GM12878 (cell line): ENCODE measurements around the gene IL6R. TPM values are rescaled to one million over a fixed set of nuclear protein-coding genes. Genes with fewer than 3 reads are reported as not detected.

Experiments used
- BACH1 ChIP-seq: fragments of 450-650 bp; IDR thresholded peaks from 2 replicates; pipeline ENCODE4 v1.6.1; 2017; ENCODE audit warnings: mild to moderate bottlenecking, borderline replicate concordance
- ESRRA ChIP-seq: IDR thresholded peaks from 2 replicates; pipeline ENCODE4 v1.6.1; 2012; ENCODE audit warnings: mild to moderate bottlenecking, low read length, improper control_type of control experiment
- ETV6 ChIP-seq, 2 experiments: fragments of 450-650 bp in 1 of 2; IDR thresholded peaks in 1 of 2; conservative IDR thresholded peaks in 1 of 2; 2 replicates each; pipeline ENCODE4 v1.6.1; 2014; ENCODE audit warnings: antibody characterized with exemption in 1 of 2, borderline replicate concordance in 1 of 2, low read depth in 1 of 2, mild to moderate bottlenecking in 1 of 2, moderate library complexity in 1 of 2
- IKZF2 ChIP-seq, 2 experiments: fragments of 450-650 bp; IDR thresholded peaks; 2 replicates each; pipeline ENCODE4 v1.6.1; 2017; ENCODE audit warnings: mild to moderate bottlenecking in 2 of 2, moderate library complexity in 2 of 2
- JUNB ChIP-seq: IDR thresholded peaks from 2 replicates; pipeline ENCODE4 v1.6.1; 2016; ENCODE audit warnings: antibody characterized with exemption, mild to moderate bottlenecking
- NBN ChIP-seq: fragments of 450-650 bp; IDR thresholded peaks from 2 replicates; pipeline ENCODE4 v1.6.1; 2016
- POLR2A ChIP-seq: IDR thresholded peaks from 2 replicates; pipeline ENCODE4 v1.6.1; 2011; ENCODE audit warnings: low read depth, mild to moderate bottlenecking, low read length
- POLR2AphosphoS2 ChIP-seq: IDR thresholded peaks from 2 replicates; pipeline ENCODE4 v1.6.1; 2011; ENCODE audit warnings: low read depth, mild to moderate bottlenecking, low read length, improper control_type of control experiment, moderate library complexity
- RAD21 ChIP-seq: IDR thresholded peaks from 2 replicates; pipeline ENCODE4 v1.6.1; 2011; ENCODE audit warnings: mild to moderate bottlenecking, low read depth, low read length, moderate library complexity; ENCODE audit not compliant: insufficient read depth
- RELA ChIP-seq: fragments of 450-650 bp; IDR thresholded peaks from 2 replicates; pipeline ENCODE4 v1.8.0; 2014; ENCODE audit warnings: borderline replicate concordance; ENCODE audit not compliant: partially characterized antibody
- RUNX3 ChIP-seq: IDR thresholded peaks from 2 replicates; pipeline ENCODE4 v1.6.1; 2012; ENCODE audit warnings: low read length, inconsistent platforms
- SMAD1 ChIP-seq: fragments of 450-650 bp; IDR thresholded peaks from 2 replicates; pipeline ENCODE4 v1.6.1; 2018; ENCODE audit warnings: mild to moderate bottlenecking, low read depth; ENCODE audit not compliant: partially characterized antibody
- SMARCA5 ChIP-seq: fragments of 450-650 bp; IDR thresholded peaks from 2 replicates; pipeline ENCODE4 v1.6.1; 2017; ENCODE audit warnings: mild to moderate bottlenecking
- SREBF1 ChIP-seq: IDR thresholded peaks from 2 replicates; pipeline ENCODE4 v1.6.1; 2012; ENCODE audit warnings: mild to moderate bottlenecking, low read length
- STAT3 ChIP-seq: IDR thresholded peaks from 2 replicates; pipeline ENCODE4 v1.6.1; 2011; ENCODE audit warnings: low read depth, low read length, improper control_type of control experiment
- ZNF217 ChIP-seq: fragments of 450-650 bp; IDR thresholded peaks from 2 replicates; pipeline ENCODE4 v1.6.1; 2017; ENCODE audit warnings: antibody characterized with exemption, mild to moderate bottlenecking
- ZSCAN29 ChIP-seq: fragments of 450-650 bp; IDR thresholded peaks from 2 replicates; pipeline ENCODE4 v1.6.1; 2017; ENCODE audit warnings: mild to moderate bottlenecking, moderate library complexity
- polyA plus RNA-seq, 11 experiments: library from polyadenylated mRNA; depleted of rRNA in 4 of 11; unstranded in 6 of 11; stranded (reverse) in 5 of 11; fragments of >200 nt; fragmentation: Nextera tagmentation in 4 of 11; fragmentation: Illumina TruSeq in 1 of 11; extraction: Ambion mirVana in 4 of 11; extraction: Trizol in 1 of 11; gene quantifications; 1 replicate in 1 of 11; 2 replicates in 10 of 11; pipeline versions ENCODE4 v1.2.1 to v1.2.3, GENCODE V29; 2011 to 2016; ENCODE audit warnings: inconsistent platforms in 2 of 11, missing spikeins in 2 of 11, low read depth in 1 of 11
- total RNA-seq, 4 experiments: library from RNA; depleted of rRNA in 3 of 4; stranded (reverse); fragments of >200 nt in 3 of 4; fragmentation: Illumina TruSeq in 1 of 4; extraction: Trizol in 1 of 4; gene quantifications; 2 replicates each; pipeline versions ENCODE4 v1.2.1 to v1.2.3, GENCODE V29; 2013 to 2021
- TF ChIP-seq, protein P1 (sequence below): fragments of 150-350 bp; IDR thresholded peaks from 2 replicates; pipeline ENCODE4 v1.6.1; 2016; ENCODE audit warnings: low read depth, low read length
- TF ChIP-seq, protein P2 (sequence below): IDR thresholded peaks from 2 replicates; pipeline ENCODE4 v1.6.1; 2011; ENCODE audit warnings: borderline replicate concordance, low read depth, mild to moderate bottlenecking, moderate library complexity, mixed read lengths, low read length; ENCODE audit not compliant: insufficient read depth; ENCODE audit errors: extremely low read length
- TF ChIP-seq, protein P3 (sequence below): fragments of 450-650 bp; IDR thresholded peaks from 2 replicates; pipeline ENCODE4 v1.6.1; 2016; ENCODE audit warnings: mild to moderate bottlenecking
- TF ChIP-seq, protein P4 (sequence below): fragments of 450-650 bp; IDR thresholded peaks from 2 replicates; pipeline ENCODE4 v1.6.1; 2017; ENCODE audit warnings: antibody characterized with exemption, mild to moderate bottlenecking, moderate library complexity
- TF ChIP-seq, protein P5 (sequence below): fragments of 150-350 bp; IDR thresholded peaks from 2 replicates; pipeline ENCODE4 v1.6.1; 2014; ENCODE audit warnings: mild to moderate bottlenecking, low read depth, low read length

Gene IL6R
- total and polyA plus RNA-seq, 10 of the 15 experiments (the other 5 are each of a cell fraction or from before 2014, with no cell fraction given): 1.9 to 43.4 (median 17.5) TPM

DNA sequence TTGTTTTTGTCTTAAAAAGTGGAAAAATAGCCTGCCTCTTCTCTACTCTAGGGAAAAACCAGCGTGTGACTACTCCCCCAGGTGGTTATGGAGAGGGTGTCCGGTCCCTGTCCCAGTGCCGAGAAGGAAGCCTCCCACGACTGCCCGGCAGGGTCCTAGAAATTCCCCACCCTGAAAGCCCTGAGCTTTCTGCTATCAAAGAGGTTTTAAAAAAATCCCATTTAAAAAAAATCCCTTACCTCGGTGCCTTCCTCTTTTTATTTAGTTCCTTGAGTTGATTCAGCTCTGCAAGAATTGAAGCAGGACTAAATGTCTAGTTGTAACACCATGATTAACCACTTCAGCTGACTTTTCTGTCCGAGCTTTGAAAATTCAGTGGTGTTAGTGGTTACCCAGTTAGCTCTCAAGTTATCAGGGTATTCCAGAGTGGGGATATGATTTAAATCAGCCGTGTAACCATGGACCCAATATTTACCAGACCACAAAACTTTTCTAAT is 61.8 kb downstream of the IL6R start (continued):
- TF ChIP-seq, protein P1, sequence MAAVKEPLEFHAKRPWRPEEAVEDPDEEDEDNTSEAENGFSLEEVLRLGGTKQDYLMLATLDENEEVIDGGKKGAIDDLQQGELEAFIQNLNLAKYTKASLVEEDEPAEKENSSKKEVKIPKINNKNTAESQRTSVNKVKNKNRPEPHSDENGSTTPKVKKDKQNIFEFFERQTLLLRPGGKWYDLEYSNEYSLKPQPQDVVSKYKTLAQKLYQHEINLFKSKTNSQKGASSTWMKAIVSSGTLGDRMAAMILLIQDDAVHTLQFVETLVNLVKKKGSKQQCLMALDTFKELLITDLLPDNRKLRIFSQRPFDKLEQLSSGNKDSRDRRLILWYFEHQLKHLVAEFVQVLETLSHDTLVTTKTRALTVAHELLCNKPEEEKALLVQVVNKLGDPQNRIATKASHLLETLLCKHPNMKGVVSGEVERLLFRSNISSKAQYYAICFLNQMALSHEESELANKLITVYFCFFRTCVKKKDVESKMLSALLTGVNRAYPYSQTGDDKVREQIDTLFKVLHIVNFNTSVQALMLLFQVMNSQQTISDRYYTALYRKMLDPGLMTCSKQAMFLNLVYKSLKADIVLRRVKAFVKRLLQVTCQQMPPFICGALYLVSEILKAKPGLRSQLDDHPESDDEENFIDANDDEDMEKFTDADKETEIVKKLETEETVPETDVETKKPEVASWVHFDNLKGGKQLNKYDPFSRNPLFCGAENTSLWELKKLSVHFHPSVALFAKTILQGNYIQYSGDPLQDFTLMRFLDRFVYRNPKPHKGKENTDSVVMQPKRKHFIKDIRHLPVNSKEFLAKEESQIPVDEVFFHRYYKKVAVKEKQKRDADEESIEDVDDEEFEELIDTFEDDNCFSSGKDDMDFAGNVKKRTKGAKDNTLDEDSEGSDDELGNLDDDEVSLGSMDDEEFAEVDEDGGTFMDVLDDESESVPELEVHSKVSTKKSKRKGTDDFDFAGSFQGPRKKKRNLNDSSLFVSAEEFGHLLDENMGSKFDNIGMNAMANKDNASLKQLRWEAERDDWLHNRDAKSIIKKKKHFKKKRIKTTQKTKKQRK: no peak
- TF ChIP-seq RAD21: peak; percentile 44
- no peak for TF ChIP-seq SREBF1
- TF ChIP-seq, protein P2, sequence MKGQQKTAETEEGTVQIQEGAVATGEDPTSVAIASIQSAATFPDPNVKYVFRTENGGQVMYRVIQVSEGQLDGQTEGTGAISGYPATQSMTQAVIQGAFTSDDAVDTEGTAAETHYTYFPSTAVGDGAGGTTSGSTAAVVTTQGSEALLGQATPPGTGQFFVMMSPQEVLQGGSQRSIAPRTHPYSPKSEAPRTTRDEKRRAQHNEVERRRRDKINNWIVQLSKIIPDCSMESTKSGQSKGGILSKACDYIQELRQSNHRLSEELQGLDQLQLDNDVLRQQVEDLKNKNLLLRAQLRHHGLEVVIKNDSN: no peak
- no peak for TF ChIP-seq ZNF217
- no peak for TF ChIP-seq BACH1
- TF ChIP-seq, protein P3, sequence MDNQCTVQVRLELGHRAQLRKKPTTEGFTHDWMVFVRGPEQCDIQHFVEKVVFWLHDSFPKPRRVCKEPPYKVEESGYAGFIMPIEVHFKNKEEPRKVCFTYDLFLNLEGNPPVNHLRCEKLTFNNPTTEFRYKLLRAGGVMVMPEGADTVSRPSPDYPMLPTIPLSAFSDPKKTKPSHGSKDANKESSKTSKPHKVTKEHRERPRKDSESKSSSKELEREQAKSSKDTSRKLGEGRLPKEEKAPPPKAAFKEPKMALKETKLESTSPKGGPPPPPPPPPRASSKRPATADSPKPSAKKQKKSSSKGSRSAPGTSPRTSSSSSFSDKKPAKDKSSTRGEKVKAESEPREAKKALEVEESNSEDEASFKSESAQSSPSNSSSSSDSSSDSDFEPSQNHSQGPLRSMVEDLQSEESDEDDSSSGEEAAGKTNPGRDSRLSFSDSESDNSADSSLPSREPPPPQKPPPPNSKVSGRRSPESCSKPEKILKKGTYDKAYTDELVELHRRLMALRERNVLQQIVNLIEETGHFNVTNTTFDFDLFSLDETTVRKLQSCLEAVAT: no peak
- TF ChIP-seq IKZF2 (IDR thresholded peaks at IDR 0.05): peak; percentile 51 to 60; a peak in 2 of 4 replicates
- TF ChIP-seq, protein P4, sequence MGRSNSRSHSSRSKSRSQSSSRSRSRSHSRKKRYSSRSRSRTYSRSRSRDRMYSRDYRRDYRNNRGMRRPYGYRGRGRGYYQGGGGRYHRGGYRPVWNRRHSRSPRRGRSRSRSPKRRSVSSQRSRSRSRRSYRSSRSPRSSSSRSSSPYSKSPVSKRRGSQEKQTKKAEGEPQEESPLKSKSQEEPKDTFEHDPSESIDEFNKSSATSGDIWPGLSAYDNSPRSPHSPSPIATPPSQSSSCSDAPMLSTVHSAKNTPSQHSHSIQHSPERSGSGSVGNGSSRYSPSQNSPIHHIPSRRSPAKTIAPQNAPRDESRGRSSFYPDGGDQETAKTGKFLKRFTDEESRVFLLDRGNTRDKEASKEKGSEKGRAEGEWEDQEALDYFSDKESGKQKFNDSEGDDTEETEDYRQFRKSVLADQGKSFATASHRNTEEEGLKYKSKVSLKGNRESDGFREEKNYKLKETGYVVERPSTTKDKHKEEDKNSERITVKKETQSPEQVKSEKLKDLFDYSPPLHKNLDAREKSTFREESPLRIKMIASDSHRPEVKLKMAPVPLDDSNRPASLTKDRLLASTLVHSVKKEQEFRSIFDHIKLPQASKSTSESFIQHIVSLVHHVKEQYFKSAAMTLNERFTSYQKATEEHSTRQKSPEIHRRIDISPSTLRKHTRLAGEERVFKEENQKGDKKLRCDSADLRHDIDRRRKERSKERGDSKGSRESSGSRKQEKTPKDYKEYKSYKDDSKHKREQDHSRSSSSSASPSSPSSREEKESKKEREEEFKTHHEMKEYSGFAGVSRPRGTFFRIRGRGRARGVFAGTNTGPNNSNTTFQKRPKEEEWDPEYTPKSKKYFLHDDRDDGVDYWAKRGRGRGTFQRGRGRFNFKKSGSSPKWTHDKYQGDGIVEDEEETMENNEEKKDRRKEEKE: no peak
- no peak for TF ChIP-seq RELA
- no peak for TF ChIP-seq STAT3
- no peak for TF ChIP-seq POLR2AphosphoS2
- TF ChIP-seq SMARCA5: no peak
- TF ChIP-seq JUNB: no peak
- TF ChIP-seq, protein P5, sequence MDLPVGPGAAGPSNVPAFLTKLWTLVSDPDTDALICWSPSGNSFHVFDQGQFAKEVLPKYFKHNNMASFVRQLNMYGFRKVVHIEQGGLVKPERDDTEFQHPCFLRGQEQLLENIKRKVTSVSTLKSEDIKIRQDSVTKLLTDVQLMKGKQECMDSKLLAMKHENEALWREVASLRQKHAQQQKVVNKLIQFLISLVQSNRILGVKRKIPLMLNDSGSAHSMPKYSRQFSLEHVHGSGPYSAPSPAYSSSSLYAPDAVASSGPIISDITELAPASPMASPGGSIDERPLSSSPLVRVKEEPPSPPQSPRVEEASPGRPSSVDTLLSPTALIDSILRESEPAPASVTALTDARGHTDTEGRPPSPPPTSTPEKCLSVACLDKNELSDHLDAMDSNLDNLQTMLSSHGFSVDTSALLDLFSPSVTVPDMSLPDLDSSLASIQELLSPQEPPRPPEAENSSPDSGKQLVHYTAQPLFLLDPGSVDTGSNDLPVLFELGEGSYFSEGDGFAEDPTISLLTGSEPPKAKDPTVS: no peak
- TF ChIP-seq RUNX3: peak; percentile 84
- no peak for TF ChIP-seq ZSCAN29
- TF ChIP-seq NBN: 0 out of 2 replicates have a peak, but pooled peaks have one; percentile 17
- TF ChIP-seq ESRRA: no peak
- TF ChIP-seq POLR2A: no peak
- no peak for TF ChIP-seq ETV6 (conservative IDR thresholded peaks at IDR 0.05 in 1 of 2, IDR thresholded peaks at IDR 0.05 in 1 of 2; ENCODE audit: borderline replicate concordance in 1 of 2, low read depth in 1 of 2)
- TF ChIP-seq SMAD1: no peak
